CD4-positive, alpha-beta T cell treated with Interleukin-6 at 100 ng/mL for 8 hours (primary cell): ENCODE data around the gene RTF1.

Source experiments
- DNase-seq: peaks from one replicate; pipeline ENCODE4 v3.0.0-alpha.2; 2020; ENCODE audit warnings: mixed read lengths, low spot score

RTF1 gene

DNA sequence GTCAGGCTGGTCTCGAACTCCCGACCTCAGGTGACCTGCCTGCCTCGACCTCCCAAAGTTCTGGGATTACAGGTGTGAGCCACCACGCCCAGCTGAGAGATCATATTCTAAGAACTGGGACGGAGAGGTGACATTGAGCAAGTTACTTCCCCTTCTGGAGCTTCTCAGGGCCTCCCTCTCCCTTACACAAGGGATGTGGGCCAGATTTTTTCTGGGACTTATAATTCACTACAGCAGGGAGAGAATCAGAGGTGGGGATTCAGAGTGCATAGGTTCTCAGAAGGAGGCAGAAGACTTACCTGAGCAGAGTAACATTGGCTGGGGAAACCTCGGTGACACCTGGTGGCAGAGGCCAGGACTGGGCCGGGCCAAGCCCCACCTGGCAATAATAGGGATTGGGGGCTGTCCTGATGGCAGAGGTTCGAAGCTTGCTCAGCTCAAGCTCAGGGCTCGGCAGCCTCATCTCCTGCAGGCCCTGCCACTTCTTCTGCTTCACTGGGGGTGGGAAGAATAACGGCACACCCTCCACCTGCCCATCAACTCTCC, 90.0 kb downstream of the RTF1 start:
- DNase-seq, result no peak

DNA sequence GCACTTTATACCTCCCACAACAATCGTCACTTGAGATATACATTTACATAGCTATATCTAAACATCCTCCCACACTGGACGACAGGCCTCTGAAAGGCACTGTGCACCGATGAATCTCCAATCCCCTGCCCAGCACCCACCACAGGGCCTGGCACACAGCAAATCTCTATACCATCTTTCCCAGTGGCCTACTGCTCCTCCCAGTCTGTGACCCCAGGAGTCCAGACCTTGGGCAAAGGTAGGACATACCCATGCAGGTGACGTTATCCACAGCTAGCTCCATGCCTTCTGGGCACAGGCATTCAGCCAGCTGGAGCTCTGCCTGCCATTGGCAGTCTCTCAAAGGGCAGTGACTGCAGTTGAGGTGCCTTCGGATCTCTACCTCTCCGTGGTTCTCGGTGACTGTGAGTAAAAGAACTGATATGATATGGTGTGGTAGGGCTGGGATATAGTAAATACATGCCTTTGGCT, 91.0 kb downstream of the RTF1 start:
- no peak for DNase-seq

DNA sequence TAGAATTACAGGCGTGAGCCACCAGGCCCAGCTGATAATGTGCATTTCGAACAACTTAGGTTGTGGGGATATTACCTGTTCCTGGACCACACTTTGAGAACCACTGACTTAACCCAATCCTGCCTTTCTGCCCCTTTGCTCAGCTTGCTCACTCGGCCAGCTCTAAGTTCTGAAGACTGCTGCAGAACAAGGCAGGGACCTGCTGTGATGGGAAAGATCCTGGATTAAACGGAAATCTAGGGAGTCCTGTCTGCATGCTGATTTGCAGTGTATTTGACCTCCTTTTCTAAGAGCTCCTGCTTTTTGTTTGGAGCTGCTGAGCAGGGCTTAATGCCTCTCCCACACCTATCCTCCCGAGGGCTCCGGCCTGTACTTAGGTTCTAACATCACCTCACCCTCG, 93.8 kb downstream of the RTF1 start:
- DNase-seq, result no peak

DNA sequence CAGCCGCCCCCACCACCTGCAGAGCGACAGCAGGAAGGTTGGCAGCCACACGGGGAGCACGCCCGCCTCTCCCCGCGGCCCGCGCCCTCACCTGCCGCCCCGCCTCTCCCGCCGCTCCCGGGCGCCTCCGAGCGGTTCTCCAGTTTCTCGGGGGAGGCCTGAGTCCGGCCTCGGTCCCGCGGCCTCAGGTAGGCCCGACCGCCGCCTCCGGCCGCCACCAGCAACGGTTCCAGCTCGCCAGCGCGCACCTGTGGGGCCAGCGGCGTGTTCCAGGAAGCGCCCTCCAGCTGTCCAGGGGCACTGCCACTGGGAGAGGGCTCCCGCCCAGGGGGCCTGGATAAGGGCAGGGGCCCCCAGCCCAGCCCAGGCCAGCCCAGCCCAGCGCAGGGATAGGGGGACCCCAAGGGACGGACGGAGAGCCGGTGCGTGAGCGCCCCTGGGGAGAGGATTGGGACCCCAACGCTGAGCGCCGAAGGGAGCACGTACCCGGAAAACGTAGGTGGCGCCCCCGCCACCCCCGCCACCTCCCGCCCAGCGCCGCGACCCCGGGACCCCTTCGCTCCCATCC, 94.5 kb downstream of the RTF1 start:
- no peak for DNase-seq

DNA sequence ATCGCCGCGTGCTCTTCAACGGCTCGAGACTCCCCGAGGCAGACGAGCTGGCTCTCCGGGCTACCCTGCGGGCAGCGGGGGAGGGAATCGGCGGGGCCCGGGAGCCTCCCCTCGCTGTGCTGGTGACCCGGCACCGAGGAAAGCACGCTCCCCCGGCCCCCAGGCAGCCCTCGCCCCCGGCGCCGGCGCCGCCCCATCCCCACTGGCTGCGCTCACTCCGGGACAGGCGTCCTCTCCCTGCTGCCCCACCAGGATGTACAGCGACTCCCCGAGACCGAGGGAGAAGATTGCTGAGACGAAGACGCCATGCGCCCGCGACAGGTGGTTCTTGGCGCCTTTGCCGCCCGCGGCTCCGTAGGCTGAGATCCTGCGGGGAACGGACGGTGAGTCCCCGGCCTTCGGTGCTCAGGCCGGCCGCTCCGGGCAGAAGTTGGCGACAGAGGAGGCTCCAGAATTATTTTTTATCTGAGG, 95.0 kb downstream of the RTF1 start:
- no peak for DNase-seq

DNA sequence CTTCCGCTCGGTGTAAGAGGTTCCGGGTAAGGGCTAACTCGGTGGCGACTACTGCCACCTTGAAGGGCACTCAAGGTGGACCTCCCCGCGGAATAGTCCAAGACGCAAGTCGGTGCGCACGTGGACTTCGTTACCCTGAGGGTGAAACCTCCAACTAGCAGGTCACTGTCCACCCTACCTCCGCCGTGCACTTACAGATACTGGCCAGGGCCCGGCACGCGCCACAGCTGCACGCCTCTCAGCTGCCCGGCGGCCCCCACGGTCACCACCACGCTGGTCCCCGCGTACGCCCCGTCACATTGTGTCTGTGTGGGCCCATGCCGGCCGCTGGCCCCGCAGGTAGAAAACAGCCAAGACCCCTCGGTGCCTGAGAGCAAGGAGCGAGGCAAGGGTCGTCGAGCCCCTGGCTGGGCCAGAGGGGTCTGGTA, 95.6 kb downstream of the RTF1 start:
- no peak for DNase-seq

DNA sequence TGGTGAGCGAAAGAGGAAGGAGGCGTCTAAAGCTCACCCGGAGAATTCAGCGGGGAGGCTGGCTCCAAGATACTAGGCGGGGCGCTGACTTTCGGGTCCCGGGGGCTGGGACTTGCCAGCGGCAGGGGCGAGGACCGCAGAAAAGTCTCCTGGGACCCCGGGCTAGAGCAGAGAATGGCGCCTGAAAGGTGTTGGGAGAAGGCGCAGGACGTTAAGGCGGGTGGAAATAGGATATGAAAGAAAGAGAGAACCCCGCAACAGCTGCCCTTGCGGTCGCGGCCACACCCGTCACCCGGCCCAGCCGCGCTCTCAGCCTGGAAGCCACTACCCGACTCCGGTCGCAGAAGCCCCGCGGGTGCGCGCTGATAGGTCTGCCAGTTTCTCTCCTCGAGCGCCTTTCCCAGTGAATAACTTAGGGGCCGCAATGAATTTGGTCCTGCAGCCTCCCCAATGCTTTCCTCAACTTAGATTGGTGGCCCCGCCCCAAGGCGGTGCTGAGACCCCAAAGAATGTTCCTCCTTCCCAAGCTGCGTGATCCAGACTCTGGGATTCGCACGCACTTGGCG, 96.1 kb downstream of the RTF1 start:
- DNase-seq, result peak; percentile 20

DNA sequence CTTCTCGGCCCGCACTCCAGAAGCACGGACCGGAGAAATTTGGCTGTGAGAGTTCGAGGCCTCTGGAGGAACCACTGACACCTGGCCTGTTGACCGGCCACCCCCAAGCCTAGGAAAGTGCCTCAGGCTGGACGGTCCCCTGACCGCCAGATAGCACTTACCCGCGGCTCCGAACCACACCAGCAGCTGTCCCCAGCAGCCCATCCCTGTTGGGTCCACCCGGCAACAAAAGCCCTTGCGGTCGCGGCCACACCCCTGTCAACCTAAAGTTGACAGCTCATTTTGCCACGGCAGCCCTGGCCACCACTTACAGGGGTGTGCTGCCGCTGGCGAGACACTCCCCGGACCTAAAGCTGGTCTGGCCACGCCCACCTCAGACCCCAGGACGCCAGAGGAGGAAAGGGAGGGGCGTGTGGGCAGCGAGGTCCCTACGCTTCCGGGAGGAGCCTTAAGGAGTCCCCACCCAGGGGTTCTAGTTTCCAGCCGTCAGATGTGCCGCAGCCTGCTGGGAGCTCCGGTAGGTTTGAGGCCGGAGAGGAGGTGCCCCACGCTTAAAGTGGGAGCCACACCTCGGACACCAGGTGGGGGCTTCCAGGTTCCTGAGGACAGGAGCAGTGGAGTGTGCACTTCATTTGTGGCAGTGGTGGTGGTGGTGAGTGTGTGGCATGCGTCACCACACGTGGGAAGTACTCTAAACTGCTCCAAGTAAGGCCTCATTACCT, 96.8 kb downstream of the RTF1 start, which contains the start of gene LTK:
TSS of gene LTK (minus strand) at position 322 of the 722 bp plus-strand sequence. CDS start at position 204, 118 bp downstream.
- DNase-seq, result no peak

DNA sequence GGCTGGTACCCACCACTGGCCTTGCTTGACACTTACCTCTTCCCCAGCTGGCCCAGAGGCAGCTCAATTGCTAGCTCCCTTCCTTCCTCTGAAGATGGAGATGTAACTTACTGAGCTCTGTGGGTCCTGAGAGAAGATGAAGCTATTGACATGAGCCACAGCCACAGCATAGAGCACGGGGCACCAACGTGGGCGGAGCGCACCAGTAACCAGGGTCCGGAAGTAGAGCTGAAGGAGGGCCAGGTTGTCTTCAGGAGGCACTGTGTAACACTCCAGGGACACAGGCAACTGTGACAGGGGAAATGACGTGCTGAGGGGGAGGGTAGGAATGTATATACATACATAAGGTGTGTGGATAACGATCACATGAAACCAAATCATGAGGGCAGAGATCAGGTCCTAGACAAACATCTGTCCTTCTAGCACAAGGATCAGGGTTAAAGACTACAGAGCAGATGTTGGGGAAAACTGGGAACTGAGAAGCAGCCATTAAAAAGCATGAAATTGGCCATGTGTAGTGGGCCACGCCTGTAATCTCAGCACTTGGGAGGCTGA, 101.1 kb downstream of the RTF1 start:
- no peak for DNase-seq

DNA sequence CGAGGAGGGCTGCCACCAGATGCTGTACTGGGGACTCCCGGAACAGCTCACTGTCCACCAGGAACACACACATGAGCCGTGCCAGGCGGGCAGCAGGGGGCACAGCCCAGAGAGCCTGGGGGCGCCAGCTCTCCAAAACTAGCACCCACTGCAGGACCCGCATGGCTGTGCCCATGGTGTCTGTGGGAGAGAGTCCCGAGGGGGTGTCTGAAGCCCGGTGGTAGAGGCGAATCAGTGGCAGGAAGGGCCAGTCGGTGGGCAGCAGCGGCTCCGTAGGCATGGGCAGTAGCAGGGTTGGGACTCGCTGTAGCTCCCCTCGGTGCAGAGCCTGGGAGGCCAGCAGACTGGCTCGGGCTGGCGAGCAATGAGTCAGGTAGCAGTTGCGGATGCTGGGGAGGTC, 103.7 kb downstream of the RTF1 start:
- DNase-seq, result no peak

DNA sequence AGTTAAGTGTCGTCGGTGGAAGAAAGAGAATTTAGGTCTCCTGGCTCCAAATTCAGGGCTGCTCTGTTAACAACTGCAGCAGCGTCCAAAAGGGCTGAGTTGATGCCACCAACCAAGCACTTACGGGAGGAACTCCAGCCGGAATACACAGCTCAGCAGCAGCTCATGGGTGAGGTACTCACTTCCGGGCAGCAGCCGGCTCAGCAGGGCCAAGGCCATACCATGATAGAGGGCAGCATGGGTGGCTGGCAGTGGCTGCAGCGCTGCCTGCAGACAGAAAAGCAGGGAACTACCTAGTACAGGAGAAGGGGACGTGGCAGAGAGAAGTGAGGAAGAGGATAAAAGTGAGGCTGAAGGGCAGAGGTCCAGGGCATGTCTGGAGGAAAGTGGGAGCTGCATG, 104.7 kb downstream of the RTF1 start:
- DNase-seq, result no peak

DNA sequence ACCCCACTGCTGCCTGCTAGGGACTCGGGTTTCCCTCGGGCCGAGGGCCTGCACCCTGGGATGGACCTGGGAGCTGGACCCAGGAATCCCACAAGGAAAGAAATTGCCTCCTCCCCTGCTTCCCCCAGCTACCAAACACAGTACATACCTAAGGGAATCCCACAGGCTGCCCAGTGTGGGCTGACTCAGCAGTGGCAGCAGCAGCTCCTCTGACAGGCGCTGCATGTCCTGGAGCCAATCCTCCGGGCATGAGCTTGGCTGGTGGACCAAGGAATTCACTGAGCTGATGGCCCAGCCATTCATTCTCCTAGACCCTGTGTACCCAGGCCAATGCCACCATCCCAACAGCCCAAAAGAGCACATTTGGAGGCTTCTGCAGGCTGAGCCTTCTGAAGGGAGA, 106.2 kb downstream of the RTF1 start:
- no peak for DNase-seq

DNA sequence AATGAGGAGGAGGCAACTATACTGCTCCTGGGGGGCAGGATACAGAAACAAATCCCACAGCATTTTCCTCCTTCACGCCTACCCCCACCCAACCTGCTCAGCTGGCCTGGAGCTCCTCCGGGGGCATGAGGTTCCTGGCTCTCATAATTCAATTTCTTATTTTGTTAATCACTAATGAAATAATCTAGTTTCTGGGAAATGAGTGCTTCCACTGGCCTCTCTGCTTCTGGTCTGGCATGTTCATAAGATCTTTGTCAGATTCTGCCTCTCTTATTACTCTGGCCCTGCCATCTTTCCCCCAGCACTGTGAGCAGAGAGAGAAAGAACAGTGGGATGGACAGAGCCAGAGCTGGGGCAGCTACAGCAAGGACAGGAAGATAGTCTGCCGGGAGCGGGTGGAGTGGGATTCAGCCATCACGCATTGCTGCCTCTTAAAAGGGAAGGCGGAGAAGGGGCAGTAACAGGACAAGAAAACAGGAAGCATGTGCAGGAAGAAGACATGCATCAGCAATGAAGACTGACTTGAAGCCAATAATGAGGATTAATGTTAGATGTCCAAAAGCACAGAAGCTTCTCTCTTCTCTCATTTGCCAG, 113.6 kb downstream of the RTF1 start:
- DNase-seq, result no peak
